ENCODE data around the gene CRABP2. TPM values are rescaled to one million over a fixed set of nuclear protein-coding genes. Genes with fewer than 3 reads are reported as not detected.

Gene CRABP2
- total and polyA plus RNA-seq, 2 donors (not counting 1 experiment from before 2014, with no cell fraction given): 0.89 to 1.2 TPM

- intact Hi-C loops (cut with micrococcal nuclease): no loop called here
- 27% methylated on average over 4 of the region's 7 CpGs for WGBS (ENCODE audit: insufficient coverage)
- H3K27me3 Mint-ChIP-seq: no peaks in the 10 kb centered on the region
These were observed 34.9 kb upstream of the CRABP2 start for GRCh38 chr1:156740237-156740740.

More at GRCh38 chr1:156740237-156740740, 34.9 kb upstream of the CRABP2 start:
- H3K27ac ChIP-seq (ENCODE audit: low read length in 2 of 2): peak overlapping the region; percentile 77 to 95
- Mint-ChIP-seq H3K4me3 (peak overlapping the region; percentile 96), H3K9me3 (ENCODE audit: insufficient read depth) (peaks cover 2% of the 10 kb centered on the region), H3K4me1 (peaks cover 30% of the 10 kb centered on the region), H3K27ac (peak overlapping the region; percentile 98)
- ChIA-PET CTCF (interaction anchor here (1.2 to 5.1 kb wide), 6 partner anchors 12 to 114 kb away, joined by 3 to 43 read pairs (median 5); partner anchors contain the start of genes ISG20L2, METTL25B and PRCC), POLR2A (interaction anchor here (1.1 to 2.8 kb wide), 3 partner anchors 11 to 27 kb away, joined by 21 to 43 read pairs (median 39); partner anchors contain the start of genes HDGF, ISG20L2, METTL25B and PRCC)
- H3K4me3 ChIP-seq (ENCODE audit: control extremely low read depth in 1 of 5, extremely low read depth in 1 of 5, insufficient read depth in 1 of 5, low read depth in 2 of 5, low read length in 4 of 5): peak overlapping the region; percentile 45 to 85 (median 71)
- peaks cover 0 to 50% of the 10 kb centered on the region in 2 experiments for H3K36me3 ChIP-seq (replicated peaks in 1 of 2; ENCODE audit: control extremely low read depth in 1 of 2, control insufficient read depth in 1 of 2, extremely low read depth in 1 of 2, insufficient read depth in 2 of 2, low read length in 1 of 2)
- peaks cover 18% of the 10 kb centered on the region for H3K79me2 ChIP-seq (ENCODE audit: control insufficient read depth, insufficient read depth, low read length)
- H4K20me1 ChIP-seq (ENCODE audit: control insufficient read depth, insufficient read depth, low read length, poor library complexity, severe bottlenecking): no peaks in the 10 kb centered on the region
- peak overlapping the region; percentile 82 for H2AFZ ChIP-seq (ENCODE audit: insufficient read depth, low read depth, low read length, poor library complexity, severe bottlenecking)
- no peaks in the 10 kb centered on the region for H3K27me3 ChIP-seq (replicated peaks in 1 of 4; ENCODE audit: control extremely low read depth in 1 of 4, control insufficient read depth in 3 of 4, insufficient read depth in 4 of 4, low read length in 3 of 4)
- ATAC-seq (ENCODE audit: low read depth): no peak
- peak overlapping the region; percentile 75 for H3K9ac ChIP-seq (ENCODE audit: low read length)
- no peak for DNase-seq
- no peak for TF ChIP-seq EZH2 (IDR thresholded peaks at IDR 0.05; ENCODE audit: borderline replicate concordance, insufficient read depth, low read depth, low read length, poor library complexity, severe bottlenecking)
- TF ChIP-seq CTCF (IDR thresholded peaks at IDR 0.05): no peak
- peaks cover 15 to 20% of the 10 kb centered on the region in 2 donors for H3K4me1 ChIP-seq (ENCODE audit: control insufficient read depth in 2 of 2, insufficient read depth in 2 of 2, low read length in 2 of 2)
- H3K4me2 ChIP-seq (replicated peaks; ENCODE audit: low read depth, low read length, poor library complexity, severe bottlenecking): peak overlapping the region; percentile 84
- no peaks in the 10 kb centered on the region for H3K9me3 ChIP-seq (ENCODE audit: control extremely low read depth in 1 of 3, control insufficient read depth in 2 of 3, insufficient read depth in 1 of 3, low read length in 2 of 3)
